ENCODE results near the gene ATP8B3. TPM values are rescaled to one million over a fixed set of nuclear protein-coding genes. Genes with fewer than 3 reads are reported as not detected.
A peak's percentile ranks its signal among the peaks of the same experiment; 100 is the strongest.

The ATP8B3 gene
- total and polyA plus RNA-seq, 2 of the 13 experiments (the other 11 are each of a cell fraction or from before 2014, with no cell fraction given) = 2.6 to 5.9 TPM

DNA sequence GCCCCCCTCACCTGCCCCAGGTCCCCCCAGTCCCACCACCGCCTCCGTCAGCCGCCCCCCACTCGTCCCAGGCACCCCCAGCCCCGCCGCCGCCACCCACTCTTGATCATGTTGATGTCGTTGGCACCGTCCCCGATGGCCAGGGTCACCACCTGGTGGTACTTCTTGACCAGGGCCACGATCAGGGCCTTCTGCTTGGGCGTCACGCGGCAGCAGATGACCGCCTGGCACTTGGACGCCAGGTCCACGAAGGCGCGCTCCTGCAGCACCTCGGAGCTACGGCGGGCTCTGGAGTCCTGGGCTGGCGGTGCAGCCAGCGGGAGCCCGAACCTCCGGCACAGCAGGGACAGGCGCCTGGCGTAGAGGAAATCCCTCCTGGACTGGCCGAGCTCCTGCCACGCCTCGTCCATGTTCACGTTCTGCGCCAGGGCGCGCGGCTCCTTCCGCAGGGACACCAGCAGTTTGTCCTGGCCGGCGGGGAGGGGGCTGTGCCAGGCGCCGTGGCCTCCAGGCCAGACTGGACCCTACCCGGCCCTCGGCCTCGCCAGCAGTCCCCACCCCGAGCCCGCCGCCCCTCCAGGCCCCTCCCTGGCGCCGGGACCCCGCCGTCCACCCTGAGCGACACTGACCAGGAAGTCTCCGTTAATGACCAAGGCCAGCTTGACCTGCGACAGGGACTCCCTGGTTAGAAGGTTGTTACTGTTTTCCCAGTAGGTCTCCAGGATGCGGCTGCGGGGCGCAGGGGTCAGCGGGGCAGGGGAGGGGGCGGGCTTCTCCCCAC, 22.6 kb downstream of the ATP8B3 start (continued):
- TF ChIP-seq ZNF839 (CRISPR knock-in tag; IDR thresholded peaks at IDR 0.05; ENCODE audit: borderline replicate concordance) (no peak), HOXA3 (CRISPR knock-in tag; IDR thresholded peaks at IDR 0.05) (0 out of 2 replicates have a peak, but pooled peaks have one; percentile 20), ZNF777 (CRISPR knock-in tag; IDR thresholded peaks at IDR 0.05) (peak; percentile 74), ZNF773 (CRISPR knock-in tag; IDR thresholded peaks at IDR 0.05; ENCODE audit: borderline replicate concordance) (no peak), ZBTB38 (CRISPR knock-in tag; IDR thresholded peaks at IDR 0.05) (0 out of 2 replicates have a peak, but pooled peaks have one; percentile 48), TRIM24 (CRISPR knock-in tag; IDR thresholded peaks at IDR 0.05) (no peak), HNRNPUL1 (IDR thresholded peaks at IDR 0.05; ENCODE audit: low read depth, low read length) (no peak), ZNF337 (CRISPR knock-in tag; IDR thresholded peaks at IDR 0.05; ENCODE audit: borderline replicate concordance, low read depth) (no peak)

GRCh38 chr19:1787116-1787515, 25.0 kb downstream of the ATP8B3 start:
- 26% methylated on average over 8 of the region's 8 CpGs for WGBS (ENCODE audit: low lambda C conversion rate)
- in situ Hi-C loops (cut with HindIII; ENCODE audit: extremely low pct_ligation_motif_present, low pct_unique_long_range_greater_than_20kb) = no loop called here
- H3K4me1 ChIP-seq (ENCODE audit: insufficient read depth, low read length) = no peaks in the 10 kb centered on the region

More at GRCh38 chr19:1787116-1787515, 25.0 kb downstream of the ATP8B3 start:
- Histone ChIP-seq H3K27me3 (ENCODE audit: control insufficient read depth in 1 of 2, insufficient read depth in 2 of 2, low read length in 2 of 2) (peaks cover 5 to 36% of the 10 kb centered on the region in 2 experiments), H2AFZ (ENCODE audit: low read length) (no peak overlapping the region), H3K4me3 (replicated peaks in 1 of 3; ENCODE audit: insufficient read depth in 1 of 3, low read depth in 2 of 3, low read length in 3 of 3) (no peak overlapping the region), H3K27ac (ENCODE audit: extremely low read length, insufficient read depth, low read length) (no peak overlapping the region), H3K9ac (ENCODE audit: insufficient read depth, low read depth, low read length) (no peak overlapping the region), H3K9me3 (ENCODE audit: low read length) (no peaks in the 10 kb centered on the region), H4K20me1 (ENCODE audit: insufficient read depth, low read length) (no peaks in the 10 kb centered on the region), H3K79me2 (ENCODE audit: insufficient read depth, low read length) (no peaks in the 10 kb centered on the region), H3K36me3 (replicated peaks in 1 of 2; ENCODE audit: control insufficient read depth in 1 of 2, insufficient read depth in 2 of 2, low read length in 2 of 2) (no peaks in the 10 kb centered on the region), H3K4me2 (ENCODE audit: low read depth, low read length) (no peak overlapping the region)
- intact Hi-C loops (cut with micrococcal nuclease; ENCODE audit: unreplicated experiment) = no loop called here
- BruUV-seq (replicated peaks) = no TSS peak
- ChIA-PET CTCF (ENCODE audit: low intra/inter-chr PET ratio, low total read pairs) (no interaction called here), POLR2A (no interaction called here)
- no peak for TF ChIP-seq ATRX (CRISPR knock-in tag; IDR thresholded peaks at IDR 0.05; ENCODE audit: borderline replicate concordance)
- TF ChIP-seq MAFG (CRISPR knock-in tag; IDR thresholded peaks at IDR 0.05) = no peak
- TF ChIP-seq, protein P1, sequence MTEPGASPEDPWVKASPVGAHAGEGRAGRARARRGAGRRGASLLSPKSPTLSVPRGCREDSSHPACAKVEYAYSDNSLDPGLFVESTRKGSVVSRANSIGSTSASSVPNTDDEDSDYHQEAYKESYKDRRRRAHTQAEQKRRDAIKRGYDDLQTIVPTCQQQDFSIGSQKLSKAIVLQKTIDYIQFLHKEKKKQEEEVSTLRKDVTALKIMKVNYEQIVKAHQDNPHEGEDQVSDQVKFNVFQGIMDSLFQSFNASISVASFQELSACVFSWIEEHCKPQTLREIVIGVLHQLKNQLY (CRISPR knock-in tag; IDR thresholded peaks at IDR 0.05) = no peak
- no peak for FAIRE-seq
- ATAC-seq = no peak
- no peak for DNase-seq (ENCODE audit: low spot score)
